IPS DF 19.7 (cell line): ENCODE results near the gene GET4.

Experiments used
- DNase-seq: peaks from one replicate; pipeline ENCODE4 v3.0.0-alpha.2; 2013; ENCODE audit warnings: low read depth, low spot score

Gene GET4

DNA sequence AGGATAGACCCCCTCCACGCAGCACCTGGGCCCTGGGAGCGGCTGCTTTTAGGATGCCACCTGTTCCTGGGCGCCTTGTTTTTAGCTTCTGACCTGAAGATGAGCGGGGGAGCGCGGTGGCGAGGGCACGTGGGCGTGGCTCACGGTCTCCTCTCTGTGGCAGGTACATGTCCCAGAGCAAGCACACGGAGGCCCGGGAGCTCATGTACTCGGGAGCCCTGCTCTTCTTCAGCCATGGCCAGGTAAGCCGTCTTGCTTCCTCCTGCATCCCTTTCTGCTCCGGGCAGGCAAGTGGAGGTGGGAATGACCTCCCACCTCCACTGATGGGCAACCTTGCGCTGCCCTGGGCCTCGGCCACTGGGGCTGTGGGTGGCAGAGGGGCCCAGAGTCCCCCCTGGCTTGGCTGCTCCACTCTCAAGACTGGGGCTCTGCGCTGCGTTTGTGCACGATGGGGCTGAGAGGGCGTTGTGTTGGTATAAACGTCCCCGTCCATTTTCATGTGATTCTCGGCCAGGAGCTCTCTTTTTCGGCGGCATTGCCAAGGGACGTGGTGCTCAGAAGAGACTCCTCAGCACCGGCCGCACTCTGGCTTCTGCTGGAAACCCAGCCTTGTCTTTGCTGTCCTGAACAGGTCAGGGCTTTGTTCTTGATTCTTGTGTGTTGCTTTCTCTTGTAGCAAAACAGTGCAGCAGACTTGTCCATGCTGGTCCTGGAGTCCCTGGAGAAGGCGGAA, 9.7 kb downstream of the GET4 start:
- DNase-seq = no peak

DNA sequence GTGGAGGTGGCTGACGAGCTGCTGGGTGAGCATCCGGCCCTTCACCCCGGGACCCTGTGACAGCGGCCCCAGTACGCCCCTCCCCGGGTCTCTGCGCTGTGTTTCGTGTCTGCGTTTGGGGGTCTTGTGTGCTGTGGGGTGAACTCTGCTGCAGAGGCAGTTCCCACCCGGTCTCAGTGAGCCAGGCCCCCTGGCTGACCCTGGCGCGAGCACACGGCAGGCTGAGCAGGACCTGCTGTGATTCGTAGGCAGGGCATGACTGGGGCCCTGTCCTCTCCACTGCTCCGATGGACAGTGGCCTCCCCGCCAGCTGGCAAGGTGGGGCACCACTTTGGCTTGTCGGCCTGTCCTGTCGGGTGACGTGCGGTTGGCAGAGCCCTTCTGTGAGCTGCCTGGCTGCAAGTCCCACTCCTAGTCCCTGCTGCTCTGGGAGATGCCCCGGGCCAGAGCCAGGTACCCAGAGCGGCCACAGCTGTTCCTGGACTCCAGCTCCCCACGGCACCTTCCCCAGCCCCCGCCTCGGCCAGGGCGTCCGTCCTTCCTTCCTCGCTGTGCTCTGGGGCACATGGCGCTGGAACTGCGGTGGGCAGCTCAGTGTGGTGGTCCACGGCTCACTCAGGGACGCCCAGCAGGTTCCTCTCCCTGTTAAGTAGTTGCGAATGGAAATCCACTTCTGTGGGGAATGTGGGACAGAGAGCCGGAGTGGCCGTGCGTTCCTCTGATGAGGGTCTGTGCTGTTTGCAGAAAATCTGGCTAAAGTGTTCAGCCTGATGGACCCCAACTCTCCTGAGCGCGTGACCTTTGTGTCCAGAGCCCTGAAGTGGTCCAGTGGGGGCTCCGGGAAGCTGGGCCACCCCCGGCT, 10.5 kb downstream of the GET4 start:
- no peak for DNase-seq

DNA sequence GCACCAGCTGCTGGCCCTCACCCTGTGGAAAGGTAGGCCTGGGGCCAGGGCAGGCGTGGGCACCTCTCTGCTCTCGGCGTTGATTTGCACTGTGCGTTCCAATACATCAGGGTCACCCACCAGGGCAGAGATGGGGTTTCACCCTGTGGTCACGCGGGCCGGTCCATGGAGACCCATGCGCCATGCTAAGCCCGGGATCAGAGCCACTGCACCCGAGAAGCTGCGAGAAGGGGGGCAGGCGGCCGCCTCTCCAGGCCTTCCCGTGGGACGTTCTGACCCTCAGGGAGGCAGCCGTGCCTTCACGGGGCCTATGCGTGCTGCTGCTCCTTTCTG, 11.1 kb downstream of the GET4 start:
- no peak for DNase-seq

DNA sequence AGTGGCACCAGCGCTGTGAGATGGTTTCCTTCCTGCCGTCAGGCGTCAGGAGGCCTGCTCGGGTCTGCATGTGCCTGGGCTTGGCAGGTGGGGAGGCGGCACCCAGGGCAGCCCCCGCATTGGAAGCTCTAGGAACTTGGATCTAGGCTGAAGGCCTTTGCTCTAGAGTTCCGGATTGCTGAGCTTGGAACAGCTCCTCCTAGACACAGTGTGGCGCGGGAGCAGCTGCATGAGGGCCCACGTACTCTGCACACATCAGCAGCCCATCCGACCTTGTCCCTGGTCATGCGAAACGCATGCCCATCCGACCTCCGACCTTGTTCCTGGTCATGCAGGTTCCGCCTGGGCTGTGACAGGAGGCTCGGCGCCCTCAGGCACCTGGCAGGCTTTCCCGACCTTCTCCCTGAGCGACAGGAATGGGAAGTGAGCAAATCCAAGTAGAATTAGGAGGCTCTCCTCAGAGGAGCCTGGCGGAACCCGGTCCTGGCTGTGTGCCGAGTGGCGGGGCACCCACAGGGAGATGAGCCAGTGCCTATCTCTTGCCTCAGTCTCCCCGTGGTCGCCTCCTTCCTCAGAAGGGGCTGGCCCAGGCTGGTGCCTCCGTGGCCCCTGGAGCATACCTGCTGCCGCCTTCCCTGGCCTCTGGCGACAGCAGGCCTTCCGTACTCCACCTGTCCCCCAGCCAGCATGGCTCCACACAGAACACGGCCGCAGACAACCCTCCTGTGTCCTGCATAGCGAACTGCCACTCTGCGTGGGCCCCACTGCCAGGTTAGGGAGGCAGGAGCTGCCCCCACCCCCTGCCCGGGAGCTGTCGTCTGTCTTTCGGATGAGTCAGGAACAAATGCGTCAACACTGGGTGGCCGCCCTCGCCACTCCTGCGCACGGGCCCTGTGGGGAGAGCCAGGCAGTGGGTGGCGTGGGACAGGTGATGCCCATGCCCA, 12.0 kb downstream of the GET4 start:
- DNase-seq = no peak

DNA sequence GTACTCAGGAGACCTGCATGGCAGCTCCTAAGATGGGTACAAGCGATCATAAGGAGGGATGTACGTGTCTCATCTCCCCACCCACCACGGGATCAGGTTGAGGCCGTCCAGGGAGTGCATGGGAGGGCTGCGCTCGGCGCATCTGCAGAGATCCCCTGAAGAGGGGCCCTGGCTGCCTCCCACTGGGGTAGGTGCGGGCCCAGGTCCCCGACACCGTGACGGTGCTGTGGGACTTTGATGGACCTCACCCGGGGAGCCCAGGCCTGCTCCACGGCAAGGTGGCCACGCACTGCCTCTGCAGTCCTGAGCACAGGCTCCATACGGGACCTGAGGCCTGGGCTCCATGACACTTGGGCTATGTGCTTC, 12.7 kb downstream of the GET4 start:
- no peak for DNase-seq

DNA sequence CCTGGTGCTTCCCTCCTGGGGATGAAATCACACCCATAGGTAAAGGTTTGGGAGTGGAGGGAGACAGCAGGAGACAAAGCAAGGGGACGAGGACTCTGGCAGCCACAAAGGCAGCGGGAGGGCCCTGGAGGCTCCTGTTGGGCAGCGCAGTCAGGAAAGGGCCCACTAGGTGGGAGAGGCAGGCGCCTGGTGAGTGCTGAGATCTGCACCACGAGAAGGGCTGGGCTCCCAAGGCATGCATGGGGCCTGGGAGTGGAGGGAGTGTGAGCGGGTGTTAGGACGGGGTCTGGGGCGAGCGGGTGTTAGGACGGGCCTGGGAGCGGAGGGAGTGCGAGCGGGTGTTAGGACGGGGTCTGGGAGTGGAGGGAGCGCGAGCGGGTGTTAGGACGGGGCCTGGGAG, 13.0 kb downstream of the GET4 start:
- DNase-seq = no peak

DNA sequence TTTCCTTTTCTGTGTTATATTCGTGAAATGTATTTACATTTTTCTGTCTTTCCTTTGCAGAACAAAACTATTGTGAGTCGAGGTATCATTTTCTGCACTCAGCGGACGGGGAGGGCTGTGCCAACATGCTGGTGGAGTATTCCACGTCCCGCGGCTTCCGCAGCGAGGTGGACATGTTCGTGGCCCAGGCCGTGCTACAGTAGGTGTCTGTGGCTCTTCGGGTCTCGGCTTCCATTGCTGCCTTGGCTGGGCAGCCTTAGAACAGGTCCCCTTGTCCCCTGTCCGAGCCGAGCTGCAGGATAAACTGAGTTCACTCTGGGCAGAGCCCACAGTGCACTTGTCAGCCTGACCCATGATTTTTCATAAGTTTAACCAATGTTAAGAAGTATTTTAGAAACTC, 14.5 kb downstream of the GET4 start:
- no peak for DNase-seq

DNA sequence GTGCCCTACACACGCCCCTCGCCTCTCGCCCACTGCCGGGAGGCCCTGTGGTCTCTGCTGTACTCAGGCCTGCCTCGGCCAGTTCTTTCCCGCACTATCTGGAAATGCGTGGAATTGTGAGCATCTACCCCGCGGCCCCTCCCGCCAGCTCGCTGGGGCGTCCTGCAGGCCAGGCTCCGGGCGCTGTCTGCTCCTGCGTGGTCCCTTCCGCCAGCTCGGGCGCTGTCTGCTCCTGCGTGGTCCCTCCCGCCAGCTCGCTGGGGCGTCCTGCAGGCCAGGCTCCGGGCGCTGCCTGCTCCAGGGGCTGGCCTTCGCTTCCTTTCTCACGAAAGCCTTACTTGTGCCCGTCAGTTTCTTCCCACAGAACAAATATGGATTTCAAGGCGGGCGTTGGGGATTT, 14.9 kb downstream of the GET4 start:
- DNase-seq = no peak

DNA sequence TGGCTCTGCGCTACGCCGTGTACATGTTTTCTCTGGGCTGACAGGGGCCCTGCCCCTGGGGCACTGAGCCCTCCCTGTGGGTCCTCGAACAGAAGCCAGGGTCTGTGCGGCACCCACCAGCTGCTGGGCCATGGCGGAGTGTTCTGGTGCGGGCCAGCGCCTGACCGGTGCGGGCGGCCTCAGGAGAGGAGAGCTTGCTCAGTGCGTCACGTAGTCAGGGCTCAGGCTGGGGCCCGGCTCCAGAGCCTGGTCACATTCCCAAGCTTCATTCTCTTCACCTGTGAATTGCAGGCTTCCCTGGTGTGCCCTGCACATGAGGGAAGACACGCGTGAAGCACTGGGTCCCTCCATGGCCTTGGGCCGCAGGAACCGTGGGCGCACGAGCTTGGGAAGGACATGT, 15.5 kb downstream of the GET4 start:
- DNase-seq = no peak

DNA sequence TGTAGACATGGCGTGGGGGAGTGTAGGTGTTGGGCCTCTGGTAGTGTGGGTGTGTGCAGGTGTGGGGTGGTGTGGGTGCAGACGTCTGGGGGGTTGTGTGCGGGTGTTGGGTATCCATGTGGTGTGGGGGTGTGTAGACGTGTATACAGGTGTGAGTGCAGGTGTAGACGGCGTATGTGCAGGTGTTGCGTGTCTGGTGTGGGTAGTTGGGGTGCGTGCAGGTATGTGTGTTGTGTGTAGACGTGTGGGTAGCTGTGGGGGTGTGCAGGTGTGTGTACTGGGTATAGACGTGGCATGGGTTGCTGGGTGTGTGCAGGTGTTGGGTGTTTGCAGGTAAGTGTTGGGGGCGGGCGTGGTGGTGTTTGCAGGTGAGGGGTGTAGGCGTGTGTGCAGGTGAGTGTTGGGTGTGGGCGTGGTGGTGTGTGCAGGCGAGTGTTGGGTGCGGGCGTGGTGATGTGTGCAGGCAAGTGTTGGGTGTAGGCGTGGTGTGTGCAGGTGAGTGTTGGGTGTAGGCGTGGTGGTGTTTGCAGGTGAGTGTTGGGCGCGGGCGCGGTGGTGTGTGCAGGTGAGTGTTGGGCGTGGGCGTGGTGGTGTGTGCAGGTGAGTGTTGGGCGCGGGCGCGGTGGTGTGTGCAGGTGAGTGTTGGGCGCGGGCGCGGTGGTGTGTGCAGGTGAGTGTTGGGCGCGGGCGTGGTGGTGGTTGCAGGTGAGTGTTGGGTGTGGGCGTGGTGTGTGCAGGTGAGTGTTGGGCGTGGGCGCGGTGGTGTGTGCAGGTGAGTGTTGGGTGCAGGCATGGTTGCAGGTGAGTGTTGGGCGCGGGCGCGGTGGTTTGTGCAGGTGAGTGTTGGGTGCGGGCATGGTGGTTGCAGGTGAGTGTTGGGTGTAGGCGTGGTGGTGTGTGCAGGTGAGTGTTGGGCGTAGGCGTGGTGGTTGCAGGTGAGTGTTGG, 16.6 kb downstream of the GET4 start:
- no peak for DNase-seq

DNA sequence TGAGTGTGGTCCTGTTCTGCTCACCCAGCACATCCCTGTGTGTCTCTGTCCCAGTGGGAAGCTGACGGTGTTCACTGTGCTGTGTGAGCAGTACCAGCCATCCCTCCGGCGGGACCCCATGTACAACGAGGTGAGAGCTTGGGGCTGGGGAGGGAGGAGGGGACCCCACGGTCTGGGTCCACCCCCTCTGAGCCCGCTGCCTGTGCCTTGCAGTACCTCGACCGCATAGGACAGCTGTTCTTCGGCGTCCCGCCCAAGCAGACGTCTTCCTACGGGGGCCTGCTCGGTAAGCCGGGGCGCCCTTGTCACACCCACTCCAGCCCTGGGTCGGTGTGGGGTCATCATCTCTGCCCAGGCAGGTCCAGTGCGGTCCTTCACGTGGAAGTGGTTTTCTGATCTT, 17.3 kb downstream of the GET4 start:
- no peak for DNase-seq

DNA sequence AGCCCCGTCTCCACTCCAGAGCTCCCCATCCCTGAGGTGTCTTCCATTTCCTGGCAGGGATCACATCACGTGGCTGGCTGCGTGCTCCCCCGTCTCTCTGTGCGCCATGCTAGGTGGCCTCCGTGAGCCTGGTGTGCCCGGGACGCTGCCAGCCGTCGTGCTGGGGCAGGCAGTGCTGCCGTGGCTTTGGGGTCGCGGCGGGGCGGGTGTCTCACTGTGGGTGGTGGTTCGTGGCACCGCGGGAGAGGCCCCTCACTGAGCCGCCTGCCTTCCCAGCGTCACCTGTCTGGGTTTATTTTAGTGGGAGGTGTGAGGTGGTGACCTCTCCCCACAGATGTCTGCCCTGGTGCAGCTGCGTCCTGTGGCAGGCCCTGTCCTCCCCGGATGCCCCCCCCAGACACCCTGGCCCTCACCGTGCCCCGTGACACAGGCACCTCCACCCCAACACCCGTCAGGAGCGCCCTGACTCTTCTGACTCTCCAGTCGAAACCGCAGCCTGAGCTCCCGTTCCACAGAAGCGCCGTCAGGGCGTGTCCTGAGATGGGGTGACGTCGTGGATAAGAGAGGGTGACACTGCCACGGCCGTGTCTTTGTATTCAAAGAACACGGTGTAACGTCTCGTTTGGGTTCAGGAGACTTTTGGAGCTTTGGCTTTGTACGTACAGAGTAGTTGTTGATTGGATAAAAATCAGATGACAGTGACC, 18.0 kb downstream of the GET4 start:
- no peak for DNase-seq

DNA sequence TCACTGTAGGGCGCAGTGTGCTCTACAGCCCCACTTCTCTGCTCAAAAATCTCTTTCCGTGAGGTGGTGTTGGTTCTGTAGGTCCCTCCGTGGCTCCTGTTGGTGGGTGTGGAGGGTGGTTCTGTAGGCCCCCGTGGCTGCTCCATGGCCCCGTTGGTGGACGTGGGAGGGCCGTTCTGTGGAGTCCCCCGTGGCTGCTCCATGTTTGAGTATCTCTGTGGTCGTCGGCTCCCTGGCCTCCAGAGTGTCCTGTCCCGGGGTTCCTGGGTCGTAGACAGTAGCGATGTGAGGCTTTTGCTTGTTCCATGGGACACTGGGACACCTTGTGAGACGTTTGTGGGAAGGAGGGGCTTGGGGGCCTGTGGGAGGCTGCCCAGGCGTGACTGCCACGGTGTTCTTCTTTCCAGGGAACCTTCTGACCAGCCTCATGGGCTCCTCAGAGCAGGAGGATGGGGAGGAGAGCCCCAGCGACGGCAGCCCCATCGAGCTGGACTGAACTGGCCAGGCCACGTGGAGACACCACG, 18.6 kb downstream of the GET4 start:
- DNase-seq = no peak

DNA sequence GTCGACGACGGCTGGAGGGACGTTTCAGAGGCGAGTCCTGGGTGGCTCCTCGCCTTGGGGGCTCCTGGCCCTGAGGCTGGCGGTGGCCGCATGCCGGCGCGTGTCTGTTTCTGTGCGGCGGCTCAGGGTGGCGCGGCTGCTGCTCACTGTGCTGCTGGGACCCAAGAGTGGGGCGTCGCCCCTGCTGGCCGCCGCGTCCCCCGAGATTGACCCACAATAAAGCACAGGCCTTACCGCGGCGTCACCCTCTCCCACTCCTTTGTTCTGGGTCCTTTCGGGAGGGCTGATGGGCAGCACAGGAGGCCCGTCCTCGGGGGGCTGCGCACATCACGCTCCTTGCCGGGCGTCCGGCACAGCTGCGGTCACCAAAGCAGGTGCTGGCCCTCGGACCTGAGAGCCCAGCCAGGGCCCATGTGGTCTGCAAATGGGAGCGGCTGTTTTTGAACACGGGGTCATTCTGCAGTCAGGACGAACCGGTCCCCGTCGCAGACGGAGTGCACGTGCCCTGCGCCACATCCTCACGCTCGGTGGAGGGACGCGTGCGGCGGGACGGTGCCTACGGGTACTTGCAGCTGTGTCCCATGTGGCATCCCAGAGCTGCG, 19.2 kb downstream of the GET4 start:
- DNase-seq = no peak

DNA sequence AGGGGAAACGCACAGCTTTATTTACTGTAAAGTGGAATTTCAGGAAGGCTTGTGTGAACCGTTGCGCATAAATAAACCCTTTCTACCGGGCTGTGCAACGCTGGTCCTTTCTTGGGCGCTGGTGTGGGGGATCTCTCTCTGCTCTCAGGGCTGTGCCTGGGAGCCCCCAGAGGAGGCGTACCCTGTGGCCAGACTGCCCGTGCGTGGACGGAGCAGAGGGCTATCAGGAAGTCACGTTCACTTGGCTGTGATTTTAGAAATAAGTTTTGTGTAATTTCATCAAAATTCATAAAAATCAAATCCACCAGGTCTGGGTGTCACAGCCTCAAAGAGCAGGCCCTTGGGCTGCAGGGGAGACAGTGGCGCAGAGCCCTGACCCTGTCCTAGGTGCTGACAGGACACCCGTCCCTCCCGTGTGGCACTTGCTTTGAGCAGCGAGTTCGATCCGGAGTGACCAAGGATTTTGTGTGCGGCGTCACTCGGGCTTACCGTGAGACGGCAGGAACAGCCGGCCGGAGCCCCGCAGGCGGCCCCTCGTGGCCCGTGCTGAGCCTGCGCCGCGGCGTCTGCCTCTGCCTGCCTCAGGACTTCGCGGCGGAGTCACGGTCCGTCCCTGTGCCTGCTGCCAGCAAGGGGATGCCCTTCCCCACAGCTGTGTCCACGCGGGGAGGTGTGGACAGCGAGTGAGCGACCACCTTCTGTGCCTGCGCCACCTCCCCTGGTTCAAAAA, 20.2 kb downstream of the GET4 start:
- DNase-seq = no peak

DNA sequence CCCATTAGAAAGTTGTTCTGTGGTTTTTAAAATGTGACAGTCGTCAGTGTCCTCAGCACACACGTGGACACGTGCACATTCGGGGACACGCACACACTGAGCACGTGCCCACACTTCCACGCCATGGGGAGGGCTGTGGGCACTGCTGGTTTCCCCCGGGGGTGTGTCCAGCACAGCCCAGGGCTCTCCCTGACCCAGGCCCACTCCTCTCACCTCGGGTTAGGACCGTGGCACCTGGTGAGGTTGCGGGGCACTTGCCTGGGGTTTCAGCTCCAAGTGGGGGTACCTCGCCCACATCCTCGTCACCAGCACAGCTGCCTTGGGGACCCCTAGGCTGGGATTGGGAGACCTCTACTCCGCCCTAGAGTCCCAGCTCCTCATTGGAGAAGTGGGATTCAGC, 20.7 kb downstream of the GET4 start:
- no peak for DNase-seq

DNA sequence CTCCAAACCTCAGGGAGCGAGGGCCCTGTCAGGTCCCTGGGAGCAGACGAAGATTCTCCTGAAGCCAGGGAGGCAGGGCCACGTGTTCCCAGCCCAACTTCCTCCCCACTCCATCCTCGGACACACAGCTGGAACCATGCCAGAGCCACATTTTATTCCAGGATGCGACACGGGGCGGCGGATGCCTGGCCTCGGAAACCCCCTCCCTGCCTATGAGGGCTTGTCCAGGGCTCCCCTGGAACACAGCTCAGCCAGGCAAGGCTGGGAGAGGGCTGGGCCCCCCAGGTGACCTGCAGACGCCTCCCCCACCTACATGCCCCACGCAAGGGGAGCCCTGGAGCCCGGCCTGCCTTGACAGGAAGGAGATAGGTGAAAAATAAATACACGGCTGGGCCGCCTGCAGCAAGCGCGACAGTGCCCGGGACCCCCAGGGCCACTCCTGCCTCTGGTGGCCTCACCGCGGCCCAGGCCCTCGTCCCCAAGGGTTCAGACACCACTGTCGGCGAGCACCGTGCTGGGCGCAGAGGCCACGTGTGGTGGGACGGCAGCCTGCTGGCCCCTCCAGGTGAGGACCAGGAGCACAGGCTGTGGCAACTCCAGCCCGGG, 21.5 kb downstream of the GET4 start:
- DNase-seq = no peak

DNA sequence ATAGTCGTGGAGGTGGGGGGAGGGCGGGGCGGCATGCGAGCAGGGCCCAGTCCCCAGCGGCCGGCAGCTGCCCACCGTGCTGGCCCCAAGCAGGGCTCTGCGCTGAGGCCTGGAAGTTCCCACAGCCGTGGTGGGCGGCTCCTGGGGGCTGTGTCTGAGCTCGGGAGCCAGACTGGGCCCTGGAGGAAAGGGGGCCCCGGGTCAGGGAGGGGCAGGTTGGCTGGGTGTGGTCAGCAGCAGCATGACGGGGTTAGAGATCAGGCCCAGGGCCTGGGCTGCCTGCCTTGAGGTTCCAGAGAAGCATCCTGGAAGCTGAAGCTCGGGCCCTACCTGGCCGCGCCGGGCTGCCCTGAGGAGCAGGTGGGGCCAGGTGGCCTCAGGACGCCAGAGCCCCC, 22.1 kb downstream of the GET4 start:
- no peak for DNase-seq
